H9 (cell line): ENCODE results near the gene CDK2AP2. TPM values are rescaled to one million over a fixed set of nuclear protein-coding genes. Genes with fewer than 3 reads are reported as not detected.

Experiments used
- DNase-seq: peaks from one replicate; pipeline ENCODE4 v3.0.0-alpha.2; 2017
- H2AFZ ChIP-seq: one replicate; pipeline ENCODE4 v1.6.1; 2013; ENCODE audit warnings: mild to moderate bottlenecking, low read length, control low read depth, moderate library complexity
- H2AK5ac ChIP-seq: 2 replicates; pipeline ENCODE4 v1.6.1; 2013; ENCODE audit warnings: low read length, control low read depth, mixed read lengths; ENCODE audit not compliant: insufficient read length
- H2BK120ac ChIP-seq: one replicate; pipeline ENCODE4 v1.6.1; 2013; ENCODE audit warnings: low read depth, mild to moderate bottlenecking, low read length, control low read depth, inconsistent platforms; ENCODE audit not compliant: poor library complexity, severe bottlenecking
- H2BK12ac ChIP-seq: 2 replicates; pipeline ENCODE4 v1.6.1; 2013; ENCODE audit warnings: low read length, control low read depth, mixed read lengths, low read depth; ENCODE audit not compliant: insufficient read length
- H2BK15ac ChIP-seq: 2 replicates; pipeline ENCODE4 v1.6.1; 2013; ENCODE audit warnings: low read depth, low read length, control low read depth
- H2BK20ac ChIP-seq: one replicate; pipeline ENCODE4 v1.6.1; 2013; ENCODE audit warnings: low read depth, mild to moderate bottlenecking, low read length, control low read depth, inconsistent platforms; ENCODE audit not compliant: poor library complexity, severe bottlenecking
- H2BK5ac ChIP-seq: 2 replicates; pipeline ENCODE4 v1.6.1; 2013; ENCODE audit warnings: low read length, control low read depth, mixed read lengths; ENCODE audit not compliant: insufficient read length
- H3K14ac ChIP-seq: 2 replicates; pipeline ENCODE4 v1.6.1; 2013; ENCODE audit warnings: low read length, control low read depth; ENCODE audit not compliant: insufficient read depth
- H3K18ac ChIP-seq: 2 replicates; pipeline ENCODE4 v1.6.1; 2013; ENCODE audit warnings: low read depth, mild to moderate bottlenecking, mixed read lengths, low read length, control low read depth; ENCODE audit not compliant: insufficient read length
- H3K23ac ChIP-seq: 2 replicates; pipeline ENCODE4 v1.6.1; 2013; ENCODE audit warnings: low read length, control low read depth, mixed read lengths, low read depth; ENCODE audit not compliant: insufficient read length
- H3K23me2 ChIP-seq: 2 replicates; pipeline ENCODE4 v1.6.1; 2013; ENCODE audit warnings: low read depth, mild to moderate bottlenecking, mixed read lengths, low read length, control low read depth; ENCODE audit not compliant: insufficient read length, poor library complexity, severe bottlenecking
- H3K27ac ChIP-seq: 2 replicates; pipeline ENCODE4 v1.5.1; 2013; ENCODE audit warnings: low read length, control low read depth, mixed read lengths, low read depth; ENCODE audit not compliant: insufficient read length
- H3K27me3 ChIP-seq: 2 replicates; pipeline ENCODE4 v1.6.1; 2013; ENCODE audit warnings: low read length, control low read depth, inconsistent platforms; ENCODE audit not compliant: insufficient read depth
- H3K4ac ChIP-seq: 2 replicates; pipeline ENCODE4 v1.6.1; 2013; ENCODE audit warnings: low read depth, mild to moderate bottlenecking, control low read depth, inconsistent platforms, low read length, moderate library complexity
- H3K4me1 ChIP-seq: 2 replicates; pipeline ENCODE4 v1.6.1; 2013; ENCODE audit warnings: low read length, control low read depth, inconsistent platforms; ENCODE audit not compliant: insufficient read depth
- H3K4me2 ChIP-seq: 2 replicates; pipeline ENCODE4 v1.6.1; 2013; ENCODE audit warnings: low read length, control low read depth, mixed read lengths; ENCODE audit not compliant: insufficient read length, insufficient read depth
- H3K56ac ChIP-seq: 2 replicates; pipeline ENCODE4 v1.6.1; 2013; ENCODE audit warnings: low read depth, mild to moderate bottlenecking, mixed read lengths, low read length, control low read depth; ENCODE audit not compliant: insufficient read length
- H3K79me1 ChIP-seq: 2 replicates; pipeline ENCODE4 v1.6.1; 2013; ENCODE audit warnings: low read depth, mild to moderate bottlenecking, moderate library complexity, low read length, control low read depth, inconsistent platforms; ENCODE audit not compliant: insufficient read depth, poor library complexity, severe bottlenecking
- H3K79me2 ChIP-seq: 2 replicates; pipeline ENCODE4 v1.6.1; 2013; ENCODE audit warnings: low read length, control low read depth, inconsistent platforms; ENCODE audit not compliant: insufficient read depth
- H3K9ac ChIP-seq: 2 replicates; pipeline ENCODE4 v1.6.1; 2013; ENCODE audit warnings: low read length, control low read depth, mixed read lengths; ENCODE audit not compliant: insufficient read length; ENCODE audit errors: extremely low read depth
- H3K9me3 ChIP-seq: one replicate; pipeline ENCODE4 v1.6.1; 2013; ENCODE audit warnings: low read depth, low read length, inconsistent platforms; ENCODE audit not compliant: control insufficient read depth
- H3T11ph ChIP-seq: one replicate; pipeline ENCODE4 v1.6.1; 2013; ENCODE audit warnings: mild to moderate bottlenecking, low read length, control low read depth, inconsistent platforms
- H4K20me1 ChIP-seq: one replicate; pipeline ENCODE4 v1.6.1; 2013; ENCODE audit not compliant: control insufficient read depth, insufficient read length, insufficient read depth
- H4K5ac ChIP-seq: 2 replicates; pipeline ENCODE4 v1.6.1; 2013; ENCODE audit warnings: low read depth, mild to moderate bottlenecking, mixed read lengths, low read length, control low read depth; ENCODE audit not compliant: insufficient read length
- H4K8ac ChIP-seq: replicated peaks from 2 replicates; pipeline ENCODE4 v1.6.1; 2013; ENCODE audit warnings: low read length, control low read depth, mixed read lengths, low read depth; ENCODE audit not compliant: insufficient read length
- H4K91ac ChIP-seq: 2 replicates; pipeline ENCODE4 v1.6.1; 2013; ENCODE audit warnings: low read depth, mild to moderate bottlenecking, moderate library complexity, mixed read lengths, low read length, control low read depth; ENCODE audit not compliant: insufficient read length
- H3K27ac Mint-ChIP-seq, 3 experiments: 2 replicates in 2 of 3; 3 replicates in 1 of 3; pipeline ENCODE4 v1.8.0; 2020 to 2021; ENCODE audit warnings: mixed read lengths in 3 of 3, mild to moderate bottlenecking in 1 of 3, moderate library complexity in 1 of 3
- H3K27me3 Mint-ChIP-seq: 2 replicates; pipeline ENCODE4 v1.8.0; 2021; ENCODE audit warnings: low read depth, mild to moderate bottlenecking, moderate library complexity, mixed read lengths
- H3K36me3 Mint-ChIP-seq, 3 experiments: 2 replicates in 2 of 3; 3 replicates in 1 of 3; pipeline ENCODE4 v1.8.0; 2020 to 2021; ENCODE audit warnings: low read depth in 3 of 3, mixed read lengths in 3 of 3; ENCODE audit not compliant: insufficient read depth in 1 of 3
- H3K4me1 Mint-ChIP-seq, 2 experiments: 2 replicates each; pipeline ENCODE4 v1.8.0; 2020; ENCODE audit warnings: mixed read lengths in 2 of 2
- H3K4me3 Mint-ChIP-seq, 2 experiments: 2 replicates in 1 of 2; 3 replicates in 1 of 2; pipeline ENCODE4 v1.8.0; 2020 to 2021; ENCODE audit warnings: mild to moderate bottlenecking in 2 of 2, mixed read lengths in 2 of 2, moderate library complexity in 1 of 2
- H3K9me3 Mint-ChIP-seq, 2 experiments: 2 replicates in 1 of 2; 3 replicates in 1 of 2; pipeline ENCODE4 v1.8.0; 2020; ENCODE audit warnings: mild to moderate bottlenecking in 2 of 2, mixed read lengths in 2 of 2, moderate library complexity in 1 of 2
- CTCF ChIP-seq: fragments of 200-600 bp; sonication (generic); conservative IDR thresholded peaks from 3 replicates; pipeline ENCODE4 v1.8.0; 2021; ENCODE audit warnings: antibody characterized with exemption, mild to moderate bottlenecking
- WGBS: extraction: QIAGEN DNeasy Blood & Tissue Kit; methylation state at CpG from one replicate; pipeline ENCODE4 v1.1.7; 2013; ENCODE audit warnings: missing lambda C conversion rate, low lambda C conversion rate, mixed read lengths; ENCODE audit not compliant: insufficient read length; ENCODE audit errors: extremely low coverage; 5-methylcytosine and 5-hydroxymethylcytosine counted together
- total RNA-seq: library from RNA; stranded (reverse); gene quantifications from 2 replicates; pipeline ENCODE4 v1.2.1, GENCODE V29; 2021

The CDK2AP2 gene
- total RNA-seq, 1 experiment from 2014 or later: 36.1 TPM

GRCh38 chr11:67465189-67465510 lies 42.8 kb downstream of the CDK2AP2 start:
- peaks cover 0 to 4% (median 0%) of the 10 kb centered on the region in 3 experiments; a peak in 2 of 7 replicates for H3K36me3 Mint-ChIP-seq
- H3K79me1 ChIP-seq: no peaks in the 10 kb centered on the region
- H2BK5ac ChIP-seq: no peak overlapping the region
- peak overlapping the region; percentile 90 for H3K18ac ChIP-seq
- H2BK120ac ChIP-seq: no peak overlapping the region
- peaks cover 2% of the 10 kb centered on the region for H3K27me3 Mint-ChIP-seq
- no peak overlapping the region for H3K4ac ChIP-seq
- peak overlapping the region in 2 of 3 experiments; percentile 71 to 95; a peak in 4 of 7 replicates for H3K27ac Mint-ChIP-seq
- no CpG with 5 or more reads among the region's 3 CpGs for WGBS
- no peaks in the 10 kb centered on the region for H3K9me3 Mint-ChIP-seq
- H3K4me2 ChIP-seq: peak overlapping the region; percentile 49
- peaks cover 12% of the 10 kb centered on the region for H3K23me2 ChIP-seq
- no peak overlapping the region for H3K56ac ChIP-seq
- no peak for DNase-seq
- peak overlapping the region; percentile 81 for H3K9ac ChIP-seq
- peaks cover 20 to 25% of the 10 kb centered on the region in 2 experiments for H3K4me1 Mint-ChIP-seq
- no peak overlapping the region for H2BK20ac ChIP-seq
- H3K27ac ChIP-seq: no peak overlapping the region
- peak overlapping the region; percentile 83 to 86 for H3K4me3 Mint-ChIP-seq
- no peak overlapping the region for H4K91ac ChIP-seq
- no peak overlapping the region for H3T11ph ChIP-seq
- no peak overlapping the region for H2AK5ac ChIP-seq
- H3K79me2 ChIP-seq: no peaks in the 10 kb centered on the region
- H3K23ac ChIP-seq: no peak overlapping the region
- H3K9me3 ChIP-seq: no peaks in the 10 kb centered on the region
- H4K20me1 ChIP-seq: no peaks in the 10 kb centered on the region
- H2BK12ac ChIP-seq: no peak overlapping the region
- no peak for TF ChIP-seq CTCF
- H2AFZ ChIP-seq: no peak overlapping the region
- no peak overlapping the region for H4K5ac ChIP-seq
- H2BK15ac ChIP-seq: no peak overlapping the region
- no peaks in the 10 kb centered on the region for H3K27me3 ChIP-seq
- no peaks in the 10 kb centered on the region; the same call in 1 of the 2 replicates for H3K4me1 ChIP-seq
- H4K8ac ChIP-seq: no peak overlapping the region
- peak overlapping the region; percentile 90; the same call in 1 of the 2 replicates for H3K14ac ChIP-seq
